Measurements from ENCODE around the gene NTHL1.

DNA sequence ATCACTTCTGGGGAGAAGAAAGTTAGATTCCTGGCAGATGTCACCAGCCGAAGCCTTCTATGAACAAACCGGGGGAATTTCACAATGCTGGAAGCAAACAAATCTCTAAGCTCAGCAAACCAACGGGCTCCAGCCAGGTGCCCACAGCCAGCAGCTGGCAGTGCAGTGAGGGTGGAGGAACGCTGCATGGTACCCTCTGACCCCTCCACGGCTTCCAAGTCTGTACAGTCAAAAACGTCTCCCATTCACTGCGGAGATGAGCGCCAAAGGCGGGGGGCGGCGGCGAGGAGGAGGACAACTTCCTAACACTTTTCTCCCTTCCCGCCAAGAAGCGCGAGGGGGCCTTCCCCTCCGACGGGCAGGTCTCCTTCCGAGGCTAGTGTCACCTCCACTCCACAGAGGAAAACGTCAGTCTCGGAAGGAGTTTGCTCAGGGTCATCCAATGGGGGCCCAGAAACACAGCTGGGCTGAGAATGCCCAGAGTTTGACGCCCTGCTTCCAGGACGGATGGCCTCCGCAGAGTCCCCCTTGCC is 38.9 kb downstream of the NTHL1 start:
- TF ChIP-seq, protein P1, sequence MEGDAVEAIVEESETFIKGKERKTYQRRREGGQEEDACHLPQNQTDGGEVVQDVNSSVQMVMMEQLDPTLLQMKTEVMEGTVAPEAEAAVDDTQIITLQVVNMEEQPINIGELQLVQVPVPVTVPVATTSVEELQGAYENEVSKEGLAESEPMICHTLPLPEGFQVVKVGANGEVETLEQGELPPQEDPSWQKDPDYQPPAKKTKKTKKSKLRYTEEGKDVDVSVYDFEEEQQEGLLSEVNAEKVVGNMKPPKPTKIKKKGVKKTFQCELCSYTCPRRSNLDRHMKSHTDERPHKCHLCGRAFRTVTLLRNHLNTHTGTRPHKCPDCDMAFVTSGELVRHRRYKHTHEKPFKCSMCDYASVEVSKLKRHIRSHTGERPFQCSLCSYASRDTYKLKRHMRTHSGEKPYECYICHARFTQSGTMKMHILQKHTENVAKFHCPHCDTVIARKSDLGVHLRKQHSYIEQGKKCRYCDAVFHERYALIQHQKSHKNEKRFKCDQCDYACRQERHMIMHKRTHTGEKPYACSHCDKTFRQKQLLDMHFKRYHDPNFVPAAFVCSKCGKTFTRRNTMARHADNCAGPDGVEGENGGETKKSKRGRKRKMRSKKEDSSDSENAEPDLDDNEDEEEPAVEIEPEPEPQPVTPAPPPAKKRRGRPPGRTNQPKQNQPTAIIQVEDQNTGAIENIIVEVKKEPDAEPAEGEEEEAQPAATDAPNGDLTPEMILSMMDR (IDR thresholded peaks at IDR 0.05): no peak
- no peak for TF ChIP-seq POLR2A (IDR thresholded peaks at IDR 0.05)

All from ovary (tissue), 3 donors.